GM23338 (cell line): ENCODE measurements around the gene DLG2. TPM values are rescaled to one million over a fixed set of nuclear protein-coding genes. Genes with fewer than 3 reads are reported as not detected.

Experiments
- ATAC-seq: fragments of 200-7000 bp; cut with Tn5 transposase; 3 replicates; pipeline ENCODE4 v1.9.1; 2020
- DNase-seq: peaks from one replicate; pipeline ENCODE4 v3.0.0-alpha.2; 2015; ENCODE audit warnings: low spot score
- H2AFZ ChIP-seq: fragments of 200-600 bp; sonication (generic); 2 replicates; pipeline ENCODE4 v1.8.0; 2016; ENCODE audit warnings: antibody characterized with exemption, mild to moderate bottlenecking, moderate library complexity
- H3F3A ChIP-seq: fragments of 200-600 bp; sonication (generic); replicated peaks from 2 replicates; pipeline ENCODE4 v1.8.0; 2017; ENCODE audit warnings: antibody characterized with exemption, mixed run types, low read depth
- H3K27ac ChIP-seq: fragments of 200-600 bp; sonication (generic); 2 replicates; pipeline ENCODE4 v1.6.1; 2016; ENCODE audit warnings: low read depth
- H3K27me3 ChIP-seq: fragments of 200-600 bp; sonication (generic); 2 replicates; pipeline ENCODE4 v1.8.0; 2016; ENCODE audit warnings: mild to moderate bottlenecking, mixed run types, moderate library complexity; ENCODE audit not compliant: insufficient read depth
- H3K36me3 ChIP-seq: fragments of 200-600 bp; sonication (generic); 2 replicates; pipeline ENCODE4 v1.8.0; 2016; ENCODE audit warnings: mild to moderate bottlenecking; ENCODE audit not compliant: insufficient read depth
- H3K4me1 ChIP-seq: fragments of 200-600 bp; sonication (generic); 2 replicates; pipeline ENCODE4 v1.8.0; 2016; ENCODE audit warnings: mild to moderate bottlenecking, moderate library complexity; ENCODE audit not compliant: insufficient read depth
- H3K4me2 ChIP-seq: fragments of 200-600 bp; sonication (generic); 2 replicates; pipeline ENCODE4 v1.7.1; 2017; ENCODE audit warnings: mixed run types
- H3K4me3 ChIP-seq: fragments of 200-600 bp; sonication (generic); 2 replicates; pipeline ENCODE4 v1.6.1; 2016; ENCODE audit warnings: mixed run types
- H3K79me2 ChIP-seq: fragments of 200-600 bp; sonication (generic); replicated peaks from 2 replicates; pipeline ENCODE4 v1.8.0; 2017; ENCODE audit warnings: mild to moderate bottlenecking; ENCODE audit not compliant: insufficient read depth
- H3K9me2 ChIP-seq: fragments of 200-600 bp; sonication (generic); 2 replicates; pipeline ENCODE4 v1.8.0; 2017; ENCODE audit not compliant: insufficient read depth
- H4K20me1 ChIP-seq: fragments of 200-600 bp; sonication (generic); replicated peaks from 2 replicates; pipeline ENCODE4 v1.8.0; 2017; ENCODE audit warnings: mild to moderate bottlenecking; ENCODE audit not compliant: insufficient read depth
- H3K27ac Mint-ChIP-seq: 2 replicates; pipeline ENCODE4 v1.8.0; 2020; ENCODE audit warnings: inconsistent platforms, mild to moderate bottlenecking, moderate library complexity, mixed read lengths
- H3K27me3 Mint-ChIP-seq: 3 replicates; pipeline ENCODE4 v1.8.0; 2022; ENCODE audit warnings: low read depth, mild to moderate bottlenecking, moderate library complexity, mixed read lengths, inconsistent platforms; ENCODE audit not compliant: insufficient read depth, poor library complexity
- H3K36me3 Mint-ChIP-seq: 3 replicates; pipeline ENCODE4 v1.8.0; 2021; ENCODE audit warnings: low read depth, mild to moderate bottlenecking, inconsistent platforms, moderate library complexity, mixed read lengths
- H3K4me1 Mint-ChIP-seq: 3 replicates; pipeline ENCODE4 v1.8.0; 2020; ENCODE audit warnings: mild to moderate bottlenecking, inconsistent platforms, mixed read lengths
- H3K4me3 Mint-ChIP-seq: 3 replicates; pipeline ENCODE4 v1.8.0; 2021; ENCODE audit warnings: moderate library complexity, mild to moderate bottlenecking, inconsistent platforms, mixed read lengths
- H3K9me3 Mint-ChIP-seq: 3 replicates; pipeline ENCODE4 v1.8.0; 2020; ENCODE audit warnings: moderate library complexity, mild to moderate bottlenecking, inconsistent platforms, mixed read lengths
- CREB1 ChIP-seq: fragments of 250-450 bp; sonication (Bioruptor Pico); IDR thresholded peaks from 2 replicates; pipeline ENCODE4 v1.5.0; 2020; ENCODE audit warnings: low read depth, mild to moderate bottlenecking, moderate library complexity
- EZH2phosphoT487 ChIP-seq: fragments of 200-600 bp; sonication (generic); IDR thresholded peaks from one replicate; pipeline ENCODE4 v1.8.1; 2018; ENCODE audit warnings: antibody characterized with exemption; ENCODE audit not compliant: unreplicated experiment
- JUNB ChIP-seq: IDR thresholded peaks from one replicate; pipeline ENCODE4 v1.6.1; 2016; ENCODE audit warnings: antibody characterized with exemption; ENCODE audit not compliant: unreplicated experiment
- NANOG ChIP-seq: IDR thresholded peaks from 2 replicates; pipeline ENCODE4 v1.6.1; 2016; ENCODE audit warnings: antibody characterized with exemption, borderline replicate concordance
- POLR2AphosphoS5 ChIP-seq: IDR thresholded peaks from 2 replicates; pipeline ENCODE4 v1.6.1; 2016; ENCODE audit warnings: antibody characterized with exemption, low read depth
- REST ChIP-seq: IDR thresholded peaks from one replicate; pipeline ENCODE4 v1.6.1; 2018; ENCODE audit warnings: antibody characterized with exemption; ENCODE audit not compliant: unreplicated experiment
- STAT1 ChIP-seq: IDR thresholded peaks from one replicate; pipeline ENCODE4 v1.6.1; 2016; ENCODE audit warnings: antibody characterized with exemption; ENCODE audit not compliant: unreplicated experiment
- ZNF114 ChIP-seq: fragments of 250-450 bp; sonication (Bioruptor Pico); IDR thresholded peaks from 2 replicates; pipeline ENCODE4 v1.5.0; 2020; ENCODE audit warnings: mild to moderate bottlenecking, moderate library complexity
- ZNF331 ChIP-seq: fragments of 250-450 bp; sonication (Bioruptor Pico); IDR thresholded peaks from 2 replicates; pipeline ENCODE4 v1.5.0; 2020; ENCODE audit warnings: low read depth, mild to moderate bottlenecking, moderate library complexity
- ZNF462 ChIP-seq: fragments of 250-450 bp; sonication (Bioruptor Pico); IDR thresholded peaks from 2 replicates; pipeline ENCODE4 v1.5.0; 2020; ENCODE audit warnings: mild to moderate bottlenecking, moderate library complexity
- polyA plus RNA-seq: library from polyadenylated mRNA; unstranded; fragments of >200 nt; fragmentation: Nextera tagmentation; extraction: Ambion mirVana; gene quantifications from 2 replicates; pipeline ENCODE4 v1.2.1, GENCODE V29; 2016
- total RNA-seq: library from RNA; depleted of rRNA; stranded (reverse); fragments of >200 nt; shearing (Covaris generic); gene quantifications from 2 replicates; pipeline ENCODE4 v1.2.3, GENCODE V29; 2014
- TF ChIP-seq, protein P1 (sequence below), 2 experiments: fragments of 200-600 bp in 1 of 2; sonication (generic) in 1 of 2; conservative IDR thresholded peaks; 2 replicates each; pipeline versions ENCODE4 v1.5.1 to v1.6.1; 2016 to 2017; ENCODE audit warnings: antibody characterized with exemption in 2 of 2, low read depth in 2 of 2, mild to moderate bottlenecking in 2 of 2, moderate library complexity in 1 of 2
- TF ChIP-seq, protein P2 (sequence below): IDR thresholded peaks from 2 replicates; pipeline ENCODE4 v1.6.1; 2016; ENCODE audit warnings: antibody characterized with exemption

DLG2 gene
- total and polyA plus RNA-seq, 2 experiments from 2014 or later, result 19.8 to 21.5 TPM

GRCh38 chr11:84836371-84836770 is 790.8 kb downstream of the DLG2 start (continued):
- no peak for TF ChIP-seq ZNF462 (CRISPR knock-in tag)

- no peaks in the 10 kb centered on the region for H3K36me3 Mint-ChIP-seq
- H3K4me3 ChIP-seq, result no peak overlapping the region
- TF ChIP-seq JUNB (no peak), EZH2phosphoT487 (no peak), REST (no peak), STAT1 (no peak), ZNF331 (CRISPR knock-in tag) (no peak), POLR2AphosphoS5 (no peak), ZNF114 (CRISPR knock-in tag) (no peak), CREB1 (CRISPR knock-in tag) (no peak), NANOG (no peak)
- TF ChIP-seq, protein P1, sequence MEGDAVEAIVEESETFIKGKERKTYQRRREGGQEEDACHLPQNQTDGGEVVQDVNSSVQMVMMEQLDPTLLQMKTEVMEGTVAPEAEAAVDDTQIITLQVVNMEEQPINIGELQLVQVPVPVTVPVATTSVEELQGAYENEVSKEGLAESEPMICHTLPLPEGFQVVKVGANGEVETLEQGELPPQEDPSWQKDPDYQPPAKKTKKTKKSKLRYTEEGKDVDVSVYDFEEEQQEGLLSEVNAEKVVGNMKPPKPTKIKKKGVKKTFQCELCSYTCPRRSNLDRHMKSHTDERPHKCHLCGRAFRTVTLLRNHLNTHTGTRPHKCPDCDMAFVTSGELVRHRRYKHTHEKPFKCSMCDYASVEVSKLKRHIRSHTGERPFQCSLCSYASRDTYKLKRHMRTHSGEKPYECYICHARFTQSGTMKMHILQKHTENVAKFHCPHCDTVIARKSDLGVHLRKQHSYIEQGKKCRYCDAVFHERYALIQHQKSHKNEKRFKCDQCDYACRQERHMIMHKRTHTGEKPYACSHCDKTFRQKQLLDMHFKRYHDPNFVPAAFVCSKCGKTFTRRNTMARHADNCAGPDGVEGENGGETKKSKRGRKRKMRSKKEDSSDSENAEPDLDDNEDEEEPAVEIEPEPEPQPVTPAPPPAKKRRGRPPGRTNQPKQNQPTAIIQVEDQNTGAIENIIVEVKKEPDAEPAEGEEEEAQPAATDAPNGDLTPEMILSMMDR (conservative IDR thresholded peaks at IDR 0.05; ENCODE audit: low read depth in 2 of 2), result no peak
- TF ChIP-seq, protein P2, sequence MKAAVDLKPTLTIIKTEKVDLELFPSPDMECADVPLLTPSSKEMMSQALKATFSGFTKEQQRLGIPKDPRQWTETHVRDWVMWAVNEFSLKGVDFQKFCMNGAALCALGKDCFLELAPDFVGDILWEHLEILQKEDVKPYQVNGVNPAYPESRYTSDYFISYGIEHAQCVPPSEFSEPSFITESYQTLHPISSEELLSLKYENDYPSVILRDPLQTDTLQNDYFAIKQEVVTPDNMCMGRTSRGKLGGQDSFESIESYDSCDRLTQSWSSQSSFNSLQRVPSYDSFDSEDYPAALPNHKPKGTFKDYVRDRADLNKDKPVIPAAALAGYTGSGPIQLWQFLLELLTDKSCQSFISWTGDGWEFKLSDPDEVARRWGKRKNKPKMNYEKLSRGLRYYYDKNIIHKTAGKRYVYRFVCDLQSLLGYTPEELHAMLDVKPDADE, result no peak
Measured at GRCh38 chr11:84833488-84834088, 793.6 kb downstream of the DLG2 start.

More at GRCh38 chr11:84833488-84834088, 793.6 kb downstream of the DLG2 start:
- no peak overlapping the region for H3K27ac Mint-ChIP-seq
- H3K27me3 Mint-ChIP-seq, result no peaks in the 10 kb centered on the region
- Histone ChIP-seq H3K4me2 (no peak overlapping the region), H3K36me3 (no peaks in the 10 kb centered on the region), H4K20me1 (no peaks in the 10 kb centered on the region), H2AFZ (no peak overlapping the region), H3F3A (no peaks in the 10 kb centered on the region), H3K27ac (no peak overlapping the region), H3K4me1 (no peaks in the 10 kb centered on the region), H3K9me2 (no peaks in the 10 kb centered on the region), H3K27me3 (no peaks in the 10 kb centered on the region), H3K79me2 (no peaks in the 10 kb centered on the region)
- peaks cover 12% of the 10 kb centered on the region; the same call in 2 of the 3 replicates for H3K4me1 Mint-ChIP-seq
- DNase-seq (no peak), ATAC-seq (no peak)
- no peak overlapping the region for H3K4me3 Mint-ChIP-seq
- no peaks in the 10 kb centered on the region for H3K9me3 Mint-ChIP-seq
